GM21447 (cell line): ENCODE data around the gene ODAD4.
"Not testable (repeated sequence)": the region's sequence is repeated elsewhere in the genome, so short reads cannot be mapped to it uniquely, and the experiment has no call there.

ENCODE experiments used
- ATAC-seq: cut with Tn5 transposase; IDR thresholded peaks from one replicate; pipeline ENCODE4 v1.9.1; 2021; ENCODE audit not compliant: unreplicated experiment

The ODAD4 gene

DNA sequence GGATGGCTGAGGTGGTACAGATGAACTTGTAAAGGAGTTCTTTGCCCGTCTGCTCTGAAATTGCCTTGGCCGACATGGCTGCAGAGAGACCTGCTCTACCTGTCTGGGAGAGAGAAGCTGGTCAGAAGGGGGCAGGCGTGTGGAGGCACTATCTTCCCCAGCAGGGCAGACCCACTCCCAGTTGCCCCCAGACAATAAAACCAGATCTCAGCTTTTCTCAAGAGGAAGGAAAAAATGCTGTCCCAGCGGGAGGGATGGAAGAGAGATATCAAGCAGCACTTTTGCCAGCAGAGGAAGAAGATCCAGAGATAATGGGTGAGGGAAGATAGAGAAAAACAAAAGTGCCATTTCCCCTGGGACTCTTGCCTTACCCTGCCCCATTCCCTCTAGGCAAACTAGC lies 16.6 kb upstream of the ODAD4 start:
- no peak for ATAC-seq

DNA sequence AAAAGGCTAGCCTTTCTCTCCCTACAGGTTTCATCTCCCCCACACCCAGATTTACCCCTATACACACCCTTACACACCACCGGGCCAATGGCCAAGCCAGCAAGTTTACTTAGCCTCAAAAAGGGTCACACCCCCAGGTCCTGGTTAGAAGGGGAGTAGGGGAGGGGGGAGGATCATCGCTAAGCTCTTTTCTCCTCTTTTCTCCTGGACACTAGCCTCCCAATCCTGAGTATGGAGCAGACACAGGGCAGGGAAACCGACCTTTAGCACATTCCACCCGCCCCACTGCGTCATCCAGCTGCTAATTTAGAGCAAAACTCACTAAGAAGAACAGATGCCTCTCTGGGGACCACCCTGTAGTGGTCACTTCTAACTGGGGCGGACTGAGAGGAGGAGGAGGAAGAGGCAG lies 16.1 kb upstream of the ODAD4 start:
- ATAC-seq = no peak

DNA sequence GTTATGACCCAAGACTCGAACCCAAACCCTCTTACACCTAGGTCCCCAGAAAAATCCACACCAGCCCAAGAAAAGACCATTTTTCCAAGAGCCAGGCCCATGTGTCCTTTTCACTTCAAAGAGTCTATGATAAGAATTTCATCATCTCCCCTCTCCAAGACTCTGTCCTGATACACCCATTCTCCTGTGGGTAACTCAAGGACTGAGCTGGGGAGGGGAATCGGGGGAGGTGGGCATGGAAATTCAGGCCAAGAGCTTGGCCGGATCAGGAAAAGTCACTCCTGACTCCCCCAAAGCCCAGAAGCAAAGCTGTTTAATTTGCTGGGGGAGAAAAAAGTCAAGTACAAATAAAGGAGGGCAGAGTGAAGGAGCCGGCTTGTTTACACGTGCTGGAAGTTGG lies 15.4 kb upstream of the ODAD4 start:
- no peak for ATAC-seq

DNA sequence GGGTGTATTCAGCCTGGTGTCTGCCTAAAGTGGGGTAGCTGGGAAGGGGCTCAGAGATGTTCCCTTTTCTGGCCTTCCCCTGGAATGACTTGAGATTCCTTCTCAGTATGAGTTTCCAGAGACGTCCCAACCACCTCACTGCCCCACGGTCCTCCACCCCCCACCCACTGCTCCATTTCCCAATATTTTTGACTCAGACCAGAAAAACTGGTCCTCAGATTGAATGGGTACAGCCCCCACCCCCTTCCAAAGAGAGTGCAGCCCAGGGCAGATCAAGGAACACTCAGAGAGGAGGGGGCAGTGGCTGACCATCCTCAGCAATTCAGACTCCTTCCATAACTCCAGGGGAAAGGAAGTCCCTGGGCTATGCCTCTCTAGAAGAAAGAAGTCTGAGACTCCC lies 14.9 kb upstream of the ODAD4 start:
- ATAC-seq = no peak

DNA sequence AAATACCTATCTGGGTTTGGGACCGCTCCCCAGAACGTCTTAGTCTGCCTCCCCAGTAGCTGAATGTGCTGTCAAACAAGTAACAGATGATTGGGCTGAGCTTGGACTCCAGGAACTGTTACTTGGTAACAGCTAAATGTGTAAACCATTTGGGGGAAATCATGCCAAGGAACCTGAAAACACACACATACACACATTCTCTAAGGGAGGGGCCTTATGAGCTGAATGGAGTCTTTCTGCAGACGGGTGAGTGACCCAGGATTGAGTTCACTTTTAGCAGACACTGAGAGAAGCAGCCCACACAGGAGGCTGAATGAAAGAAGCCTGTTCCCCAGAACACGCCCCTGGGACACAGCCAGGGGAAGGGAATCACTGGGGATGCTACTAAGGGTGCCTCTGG lies 13.2 kb upstream of the ODAD4 start:
- ATAC-seq = no peak

DNA sequence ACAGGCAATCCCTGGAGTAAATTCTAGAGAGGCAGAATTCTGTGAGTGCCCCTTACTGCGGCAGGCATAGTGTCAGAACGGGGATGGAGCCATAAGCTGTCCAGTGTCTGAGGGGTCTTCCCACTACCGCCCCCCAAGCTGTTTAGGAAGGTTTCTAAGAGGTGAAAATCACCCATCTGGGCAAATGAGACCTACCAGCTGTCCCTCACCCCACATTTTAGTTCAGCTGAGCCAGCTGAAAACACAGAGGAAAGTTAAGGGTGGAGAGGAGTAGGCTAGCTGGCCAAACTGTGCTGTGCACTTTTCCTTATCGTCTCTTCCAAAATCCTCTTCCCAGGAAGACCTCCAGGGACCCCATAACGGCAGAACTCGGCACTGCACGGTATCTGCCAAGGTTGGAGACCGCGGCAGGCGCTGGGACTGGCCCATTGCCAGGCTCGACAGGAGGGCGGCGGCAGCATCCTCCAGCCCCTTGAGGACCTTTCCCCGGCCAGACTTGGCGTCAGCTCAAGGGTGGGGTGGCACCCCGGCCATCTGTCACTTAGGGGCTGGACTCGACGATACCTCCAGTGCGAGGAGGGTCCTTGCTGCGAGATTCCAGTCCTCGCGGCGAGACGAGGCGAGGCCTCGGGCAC lies 12.6 kb upstream of the ODAD4 start:
- peak; percentile 12 for ATAC-seq

DNA sequence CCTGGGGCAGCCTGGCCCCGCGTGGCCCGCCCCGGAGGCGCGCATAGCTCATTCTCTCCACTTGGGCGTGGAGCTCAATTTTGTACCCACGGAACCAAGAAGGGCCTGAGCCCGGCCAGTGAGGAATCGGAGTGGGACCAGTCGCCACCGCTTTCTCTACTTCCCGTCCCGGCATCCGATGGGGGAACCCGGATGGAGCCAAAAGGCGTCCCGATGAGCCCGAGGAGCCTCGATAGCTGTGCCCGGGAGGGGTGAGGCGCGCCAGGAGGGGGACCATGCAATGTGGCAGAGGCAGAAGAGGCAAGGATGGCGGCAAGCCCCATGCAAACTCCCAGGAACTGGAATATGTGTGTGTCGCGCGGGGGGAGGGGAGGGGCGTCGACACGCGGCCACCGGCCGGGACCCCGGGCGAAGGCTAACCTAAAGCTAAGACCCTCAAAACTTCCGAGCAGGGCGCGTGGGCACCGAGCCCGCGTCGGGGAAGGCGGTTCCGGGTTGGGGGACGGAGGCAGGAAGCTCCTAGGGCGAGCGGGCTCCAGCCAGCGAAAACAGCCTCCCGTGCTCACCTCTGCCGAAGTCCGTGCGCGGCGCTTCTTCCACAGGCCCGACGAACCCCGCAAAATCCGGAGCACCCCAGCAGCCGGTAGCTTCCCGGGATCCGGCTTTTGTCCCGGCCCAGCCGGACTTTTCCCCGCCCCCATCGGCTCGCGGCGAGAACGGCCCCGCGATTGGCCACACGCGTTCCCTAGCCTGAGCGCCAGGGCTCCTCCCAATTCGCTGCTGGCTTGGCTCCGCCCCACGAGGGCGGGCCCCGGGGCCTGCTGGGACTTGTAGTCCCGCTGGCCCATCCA lies 11.9 kb upstream of the ODAD4 start, which contains the start of gene ACLY:
Gene ACLY, minus strand, starts transcription at position 638 of the 851 bp plus-strand sequence. CDS start 5,078 bp downstream, outside the sequence.
- ATAC-seq = peak; percentile 85

DNA sequence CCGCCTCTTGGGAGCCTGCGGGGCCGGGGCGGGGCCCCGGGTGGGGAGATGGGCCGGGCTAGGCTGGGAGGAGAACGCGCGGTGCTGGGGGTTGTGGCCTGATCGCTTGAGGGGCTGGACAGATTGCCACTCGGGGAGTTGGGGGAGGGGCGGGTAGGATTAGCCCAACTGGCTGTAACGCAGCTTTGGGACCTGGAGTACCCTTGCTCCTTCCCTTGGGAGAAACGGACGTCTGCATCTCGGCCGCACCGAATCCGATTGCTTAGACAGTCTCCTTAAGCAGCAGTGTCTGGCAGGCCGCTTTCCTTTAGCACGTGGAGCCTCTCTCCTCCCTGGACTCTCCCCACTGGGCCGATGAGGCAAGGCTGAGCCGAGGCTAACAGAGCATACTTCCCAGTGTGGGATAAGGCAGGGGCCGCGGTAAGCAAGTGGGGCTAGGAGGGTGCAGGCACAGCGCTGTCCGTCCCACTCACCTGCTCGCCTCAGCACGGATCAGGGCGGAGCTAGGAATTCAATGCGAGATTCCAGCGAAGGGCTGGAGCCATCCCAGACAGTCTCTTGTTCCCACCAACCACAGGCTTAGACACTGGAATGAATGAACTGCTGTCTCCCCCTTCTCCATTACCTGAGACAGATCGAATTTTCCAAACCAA lies 11.1 kb upstream of the ODAD4 start:
- peak; percentile 19 for ATAC-seq

DNA sequence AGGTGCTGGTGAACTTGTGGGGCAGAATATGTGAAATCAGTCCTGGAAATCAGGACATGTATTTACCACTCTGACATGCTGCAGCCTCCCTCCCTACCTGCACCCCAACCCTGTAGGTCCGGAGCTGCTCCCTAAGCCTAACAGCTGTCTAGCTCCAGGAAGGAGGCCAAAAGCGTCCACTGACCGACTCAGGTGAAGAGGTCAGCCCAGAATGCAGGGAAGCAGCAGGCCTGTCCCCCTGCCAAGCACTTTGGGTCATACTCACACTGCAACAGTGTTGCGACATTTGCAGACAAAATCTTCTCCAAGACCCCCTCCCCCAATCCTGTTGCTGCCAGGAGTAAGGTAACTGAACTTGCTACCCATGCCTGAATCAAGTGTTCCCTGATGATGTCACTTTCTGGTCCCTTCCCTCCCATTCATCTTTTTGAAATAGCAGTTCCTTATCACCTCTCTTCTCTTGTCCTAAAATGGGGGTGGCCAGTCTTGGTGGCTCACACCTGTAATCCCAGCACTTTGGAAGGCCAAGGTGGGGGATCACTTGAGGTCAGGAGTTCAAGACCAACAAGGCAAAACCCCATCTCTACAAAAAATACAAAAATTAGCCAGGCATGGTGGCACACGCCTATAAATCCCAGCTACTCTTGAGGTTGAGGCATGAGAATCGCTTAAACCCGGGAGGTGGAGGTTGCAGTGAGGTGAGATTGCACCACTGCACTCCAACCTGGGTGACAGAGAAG lies 10.4 kb upstream of the ODAD4 start:
- ATAC-seq = no peak

DNA sequence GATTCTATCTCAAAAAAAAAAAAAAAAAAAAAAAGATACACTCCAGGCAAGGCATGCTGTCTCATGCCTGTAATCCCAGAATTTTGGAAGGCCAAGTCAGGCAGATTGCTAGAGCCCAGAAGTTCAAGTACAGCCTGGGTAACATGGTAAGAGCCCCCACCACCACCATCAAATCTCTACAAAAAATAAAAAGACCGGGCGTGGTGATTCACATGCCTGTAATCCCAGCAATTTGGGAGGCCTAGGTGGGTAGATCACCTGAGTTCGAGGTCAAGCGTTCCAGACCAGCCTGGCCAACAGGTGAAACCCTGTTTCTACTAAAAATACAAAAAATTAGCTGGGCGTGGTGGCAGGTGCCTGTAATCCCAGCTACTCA lies 9.8 kb upstream of the ODAD4 start:
- no peak for ATAC-seq

DNA sequence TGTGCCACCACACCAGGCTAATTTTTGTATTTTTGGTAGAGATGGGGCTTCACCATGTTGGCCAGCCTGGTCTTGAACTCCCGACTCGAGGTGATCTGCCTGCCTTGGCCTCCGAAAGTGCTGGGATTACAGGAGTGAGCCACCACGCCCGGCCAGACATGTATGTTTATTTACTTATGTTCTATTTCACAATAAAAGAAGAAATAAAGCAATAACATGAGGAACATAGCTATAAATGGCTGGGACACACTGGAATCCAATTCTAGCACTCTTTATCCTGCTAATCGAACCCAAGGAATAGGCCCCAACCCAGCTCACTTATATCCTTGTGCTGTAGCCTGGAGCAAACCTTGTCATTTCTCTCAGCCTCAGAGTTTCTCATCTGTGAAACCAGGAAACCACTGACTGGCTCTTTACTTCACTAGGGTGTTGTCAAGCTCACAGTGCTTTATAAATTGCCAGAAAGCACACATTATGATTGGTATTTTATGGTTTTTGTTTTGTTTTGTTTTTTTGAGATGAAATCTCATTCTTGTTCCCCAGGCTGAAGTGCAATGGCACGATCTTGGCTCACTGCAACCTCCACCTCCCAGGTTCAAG lies 4.3 kb upstream of the ODAD4 start:
- no peak for ATAC-seq

DNA sequence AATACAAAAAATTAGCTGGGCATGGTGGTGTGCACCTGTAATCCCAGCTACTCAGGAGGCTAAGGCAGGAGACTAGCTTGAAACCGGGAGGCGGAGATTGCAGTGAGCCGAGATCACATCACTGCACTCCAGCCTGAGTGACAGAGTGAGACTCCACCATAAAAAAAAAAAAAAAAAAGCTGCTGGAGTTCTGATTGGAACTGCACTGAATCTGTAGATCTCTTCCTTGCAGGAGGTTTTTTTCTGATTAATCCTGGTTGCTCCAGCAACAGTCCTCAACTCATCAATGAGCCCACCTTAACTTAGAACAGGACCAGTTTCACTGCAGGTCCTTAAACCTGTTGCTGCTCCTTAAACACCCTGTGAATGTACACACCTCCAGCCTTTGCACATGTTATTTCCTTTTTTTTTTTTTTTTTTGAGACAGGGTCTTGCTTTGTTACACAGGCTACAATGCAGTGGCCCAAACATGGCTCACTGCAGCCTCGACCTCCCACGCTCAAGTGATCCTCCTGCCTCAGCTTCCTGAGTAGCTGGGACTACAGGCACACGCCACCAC lies 1.6 kb upstream of the ODAD4 start:
- no peak for ATAC-seq

DNA sequence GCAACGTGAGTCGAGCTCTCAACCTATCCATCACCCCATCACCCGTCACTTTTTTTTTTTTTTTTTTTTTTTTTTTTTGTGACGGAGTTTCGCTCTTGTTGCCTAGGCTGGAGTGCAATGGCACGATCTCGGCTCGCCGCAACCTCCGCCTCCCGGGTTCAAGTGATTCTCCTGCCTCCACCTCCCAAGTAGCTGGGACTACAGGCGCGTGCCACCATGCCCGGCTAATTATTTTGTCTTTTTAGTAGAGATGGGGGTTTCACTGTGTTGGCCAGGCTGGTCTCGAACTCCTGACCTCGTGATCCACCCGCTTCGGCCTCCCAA lies 378 bp downstream of the ODAD4 start:
- not testable (repeated sequence) for ATAC-seq

DNA sequence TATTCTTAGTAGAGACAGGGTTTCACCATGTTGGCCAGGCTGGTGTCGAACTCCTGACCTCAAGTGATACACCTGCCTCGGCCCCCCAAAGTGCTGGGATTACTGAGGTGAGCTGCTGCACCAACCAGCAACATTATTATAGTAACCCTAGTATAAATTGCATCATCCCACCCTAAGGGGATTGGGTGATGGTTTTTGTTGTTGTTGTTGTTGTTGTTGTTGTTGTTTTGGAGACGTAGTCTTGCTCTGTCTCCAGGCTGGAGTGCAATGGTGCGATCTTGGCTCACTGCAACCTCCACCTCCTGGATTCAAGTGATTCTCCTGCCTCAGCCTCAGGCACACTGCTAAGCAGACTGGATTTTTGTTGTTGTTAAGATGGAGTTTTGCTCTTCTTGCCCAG lies 1.3 kb downstream of the ODAD4 start:
- ATAC-seq = not testable (repeated sequence)

DNA sequence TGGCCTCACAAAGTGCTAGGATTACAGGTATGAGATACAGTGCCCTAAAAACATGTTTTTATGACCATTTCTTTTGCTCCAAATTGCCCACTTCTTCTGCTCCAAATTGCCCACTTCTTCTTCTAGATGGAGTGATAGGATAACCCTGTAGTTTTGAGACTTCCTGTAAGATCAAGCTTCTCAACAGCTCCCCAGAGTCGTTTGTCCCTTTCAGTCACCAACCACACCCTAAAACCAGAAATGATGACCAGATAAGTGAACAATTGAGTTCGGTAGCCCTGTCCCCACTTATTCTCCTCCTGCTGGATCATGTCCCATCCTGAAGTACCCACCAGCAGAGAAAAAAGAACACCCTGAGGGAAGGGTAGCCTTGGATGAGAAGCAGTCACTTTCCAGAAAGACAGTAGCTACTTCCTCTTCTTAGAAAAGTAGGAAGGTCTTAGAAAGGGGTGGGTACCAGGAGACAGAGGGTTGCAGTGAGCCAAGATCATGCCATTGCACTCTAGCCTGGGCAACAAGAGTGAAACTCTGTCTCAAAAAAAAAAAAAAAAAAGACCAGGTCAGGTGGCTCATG lies 2.5 kb downstream of the ODAD4 start:
- no peak for ATAC-seq

DNA sequence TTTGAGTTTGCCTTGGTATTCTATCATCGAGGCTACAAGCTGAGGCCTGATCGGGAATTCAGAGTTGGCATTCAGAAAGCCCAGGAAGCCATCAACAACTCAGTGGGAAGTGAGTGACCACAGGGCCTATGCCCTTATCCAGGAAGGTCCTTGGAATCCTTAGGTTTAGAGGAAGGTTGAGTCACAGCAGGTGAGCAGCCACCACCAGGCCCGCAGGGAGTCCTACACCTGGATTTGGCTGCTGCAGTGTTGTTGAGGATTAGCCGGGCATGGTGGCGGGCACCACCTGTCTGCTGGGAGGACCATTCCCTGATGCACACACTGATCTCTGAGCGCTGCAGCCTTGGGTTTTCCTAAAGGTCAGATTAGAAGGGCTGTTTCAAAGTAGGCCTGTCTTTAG lies 5.2 kb downstream of the ODAD4 start:
- no peak for ATAC-seq

DNA sequence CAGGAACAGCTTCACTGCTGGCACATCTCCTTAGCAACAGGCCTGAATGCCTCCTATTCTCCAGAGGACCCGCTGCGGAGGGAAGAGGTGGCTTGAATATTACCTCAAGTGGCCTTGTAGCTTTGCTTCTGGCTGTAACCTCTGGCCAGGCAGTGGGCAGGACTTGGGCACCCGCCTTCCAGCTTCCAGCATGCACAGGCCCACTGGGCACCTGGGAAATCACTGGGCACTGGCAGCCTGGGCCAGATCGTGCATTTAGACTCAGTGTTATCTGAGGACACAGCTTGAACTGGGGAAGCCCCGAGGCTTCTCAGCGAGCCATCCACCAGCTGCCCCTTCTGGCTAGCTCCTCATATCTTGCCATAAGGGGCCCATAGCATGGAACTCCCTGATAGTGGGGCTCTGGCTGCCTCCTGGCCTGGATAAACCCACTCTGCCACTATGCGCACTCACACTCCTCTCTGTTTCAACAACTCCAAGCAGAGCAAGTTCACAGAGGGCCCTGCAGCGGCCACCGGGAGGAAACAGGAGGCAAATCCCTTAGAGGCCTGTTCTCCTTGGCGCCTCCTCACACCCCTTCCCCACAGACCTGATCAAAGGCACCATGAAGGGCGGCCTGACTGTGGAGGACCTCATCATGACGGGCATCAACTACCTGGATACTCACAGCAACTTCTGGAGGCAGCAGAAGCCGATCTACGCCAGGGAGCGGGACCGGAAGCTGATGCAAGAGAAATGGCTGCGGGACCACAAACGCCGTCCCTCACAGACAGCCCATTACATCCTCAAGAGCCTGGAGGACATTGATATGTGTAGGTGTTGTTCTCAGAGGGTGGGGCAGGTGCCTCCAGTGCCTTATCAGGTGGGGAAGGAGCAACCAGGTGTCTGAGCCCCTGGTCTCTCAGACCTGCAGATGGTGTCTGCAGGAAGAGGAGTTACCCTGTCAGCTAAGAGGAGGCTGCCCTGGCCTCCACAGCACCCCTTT lies 7.8 kb downstream of the ODAD4 start:
- ATAC-seq = no peak

DNA sequence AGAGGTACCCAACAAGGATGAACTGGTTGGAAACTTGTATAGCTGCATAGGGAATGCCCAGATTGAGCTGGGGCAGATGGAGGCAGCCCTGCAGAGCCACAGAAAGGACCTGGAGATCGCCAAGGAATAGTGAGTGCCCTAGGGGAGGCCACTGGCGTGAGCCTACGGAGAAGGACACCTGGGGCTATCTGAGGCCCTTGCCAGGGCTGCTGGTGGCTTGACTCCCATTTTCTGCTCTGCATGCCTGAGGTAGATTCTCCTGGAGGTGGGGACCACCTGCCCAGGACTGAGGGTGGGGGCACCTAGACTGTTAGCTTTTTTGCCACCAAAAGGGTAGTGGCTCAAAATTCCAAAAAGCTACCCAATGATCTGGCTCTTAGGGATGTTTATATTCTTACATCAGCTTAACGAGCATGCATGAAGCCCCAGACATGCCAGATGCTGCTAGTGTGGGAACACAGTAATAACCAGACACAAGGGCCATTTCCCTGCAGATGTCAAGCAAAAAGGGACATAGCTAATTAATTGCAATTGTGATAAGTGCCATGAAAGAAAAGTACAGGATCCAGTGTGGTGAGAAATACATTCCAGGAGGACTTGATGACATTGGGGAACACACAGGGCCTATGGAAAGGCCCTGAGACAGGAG lies 8.8 kb downstream of the ODAD4 start:
- no peak for ATAC-seq

DNA sequence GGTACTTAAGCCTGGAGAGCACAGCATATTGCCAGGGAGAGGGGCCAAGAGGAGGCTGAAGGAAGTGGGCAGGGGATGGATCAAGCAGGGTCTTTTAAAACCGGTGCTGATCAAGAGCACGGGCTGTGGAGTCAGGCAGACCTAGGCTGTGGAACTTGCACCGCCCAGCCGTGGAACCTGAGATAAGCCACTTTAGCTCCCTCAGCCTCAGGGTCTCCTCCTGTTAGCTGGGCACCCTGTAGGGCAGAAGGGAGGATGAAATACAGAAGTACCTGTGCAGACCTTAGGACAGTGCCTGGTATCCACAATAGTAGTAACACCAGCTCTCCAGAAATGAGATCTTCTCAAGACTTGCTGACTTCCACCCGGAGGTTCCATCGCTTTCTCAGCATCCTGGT lies 9.3 kb downstream of the ODAD4 start:
- ATAC-seq = no peak
